Measurements from ENCODE around the gene MCMBP. TPM values are rescaled to one million over a fixed set of nuclear protein-coding genes. Genes with fewer than 3 reads are reported as not detected.
A peak's percentile ranks its signal among the peaks of the same experiment; 100 is the strongest.

MCMBP gene
- polyA plus RNA-seq, 1 of the 3 experiments (the other 2 are of a cell fraction): 33.1 TPM

GRCh38 chr10:119811122-119811521 lies 61.5 kb downstream of the MCMBP start (continued):
- TF ChIP-seq, protein P1, sequence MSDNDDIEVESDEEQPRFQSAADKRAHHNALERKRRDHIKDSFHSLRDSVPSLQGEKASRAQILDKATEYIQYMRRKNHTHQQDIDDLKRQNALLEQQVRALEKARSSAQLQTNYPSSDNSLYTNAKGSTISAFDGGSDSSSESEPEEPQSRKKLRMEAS (IDR thresholded peaks at IDR 0.05; ENCODE audit: low read depth): no peak
- TF ChIP-seq, protein P2, sequence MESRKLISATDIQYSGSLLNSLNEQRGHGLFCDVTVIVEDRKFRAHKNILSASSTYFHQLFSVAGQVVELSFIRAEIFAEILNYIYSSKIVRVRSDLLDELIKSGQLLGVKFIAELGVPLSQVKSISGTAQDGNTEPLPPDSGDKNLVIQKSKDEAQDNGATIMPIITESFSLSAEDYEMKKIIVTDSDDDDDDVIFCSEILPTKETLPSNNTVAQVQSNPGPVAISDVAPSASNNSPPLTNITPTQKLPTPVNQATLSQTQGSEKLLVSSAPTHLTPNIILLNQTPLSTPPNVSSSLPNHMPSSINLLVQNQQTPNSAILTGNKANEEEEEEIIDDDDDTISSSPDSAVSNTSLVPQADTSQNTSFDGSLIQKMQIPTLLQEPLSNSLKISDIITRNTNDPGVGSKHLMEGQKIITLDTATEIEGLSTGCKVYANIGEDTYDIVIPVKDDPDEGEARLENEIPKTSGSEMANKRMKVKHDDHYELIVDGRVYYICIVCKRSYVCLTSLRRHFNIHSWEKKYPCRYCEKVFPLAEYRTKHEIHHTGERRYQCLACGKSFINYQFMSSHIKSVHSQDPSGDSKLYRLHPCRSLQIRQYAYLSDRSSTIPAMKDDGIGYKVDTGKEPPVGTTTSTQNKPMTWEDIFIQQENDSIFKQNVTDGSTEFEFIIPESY (IDR thresholded peaks at IDR 0.05; ENCODE audit: borderline replicate concordance, low read depth): no peak
- TF ChIP-seq RFX5 (IDR thresholded peaks at IDR 0.05; ENCODE audit: low read length): no peak
- no peak for TF ChIP-seq GABPA (IDR thresholded peaks at IDR 0.05; ENCODE audit: low read depth)

- ChIA-PET CTCF (no interaction called here), POLR2A (no interaction called here)
- no peaks in the 10 kb centered on the region for H3K9me3 ChIP-seq
- no peak for TF ChIP-seq YY1 (IDR thresholded peaks at IDR 0.05; ENCODE audit: low read depth)
- no peak for TF ChIP-seq RFX5 (IDR thresholded peaks at IDR 0.05; ENCODE audit: low read length)
- TF ChIP-seq GATA2 (CRISPR knock-in tag; IDR thresholded peaks at IDR 0.05): no peak
- peak; percentile 72 for TF ChIP-seq TCF12 (IDR thresholded peaks at IDR 0.05)
- H3K27ac ChIP-seq (ENCODE audit: low read depth in 2 of 2, low read length in 1 of 2): no peak overlapping the region
- no peak overlapping the region for H2AFZ ChIP-seq (ENCODE audit: low read depth)
- no peak overlapping the region for H3K4me2 ChIP-seq
- 97% methylated on average over 3 of the region's 3 CpGs for WGBS (ENCODE audit: low lambda C conversion rate)
- no peaks in the 10 kb centered on the region for H4K20me1 ChIP-seq (ENCODE audit: insufficient read depth)
- no peak overlapping the region for H3K9ac ChIP-seq
- peaks cover under 1% of the 10 kb centered on the region for H3F3A ChIP-seq (replicated peaks; ENCODE audit: insufficient read depth)
- H3K79me2 ChIP-seq (ENCODE audit: insufficient read depth): no peaks in the 10 kb centered on the region; the same call in 1 of the 2 replicates
- H3K4me1 ChIP-seq (ENCODE audit: control insufficient read depth in 1 of 2, insufficient read depth in 2 of 2, low read depth in 1 of 2, low read length in 1 of 2): peaks cover 0 to 4% of the 10 kb centered on the region in 2 experiments; a peak in 1 of 4 replicates
- no peak overlapping the region for H3K4me3 ChIP-seq (ENCODE audit: low read depth in 2 of 2, low read length in 1 of 2)
- no peaks in the 10 kb centered on the region for H3K27me3 ChIP-seq (ENCODE audit: insufficient read depth)
- H3K36me3 ChIP-seq (replicated peaks in 1 of 2; ENCODE audit: control insufficient read depth in 1 of 2, insufficient read depth in 2 of 2, low read length in 1 of 2): peaks cover 30 to 31% of the 10 kb centered on the region in 2 experiments
- no peak for DNase-seq
- H3K9me2 ChIP-seq: no peaks in the 10 kb centered on the region
These were observed 64.5 kb downstream of the MCMBP start for GRCh38 chr10:119807960-119808697.

DNA sequence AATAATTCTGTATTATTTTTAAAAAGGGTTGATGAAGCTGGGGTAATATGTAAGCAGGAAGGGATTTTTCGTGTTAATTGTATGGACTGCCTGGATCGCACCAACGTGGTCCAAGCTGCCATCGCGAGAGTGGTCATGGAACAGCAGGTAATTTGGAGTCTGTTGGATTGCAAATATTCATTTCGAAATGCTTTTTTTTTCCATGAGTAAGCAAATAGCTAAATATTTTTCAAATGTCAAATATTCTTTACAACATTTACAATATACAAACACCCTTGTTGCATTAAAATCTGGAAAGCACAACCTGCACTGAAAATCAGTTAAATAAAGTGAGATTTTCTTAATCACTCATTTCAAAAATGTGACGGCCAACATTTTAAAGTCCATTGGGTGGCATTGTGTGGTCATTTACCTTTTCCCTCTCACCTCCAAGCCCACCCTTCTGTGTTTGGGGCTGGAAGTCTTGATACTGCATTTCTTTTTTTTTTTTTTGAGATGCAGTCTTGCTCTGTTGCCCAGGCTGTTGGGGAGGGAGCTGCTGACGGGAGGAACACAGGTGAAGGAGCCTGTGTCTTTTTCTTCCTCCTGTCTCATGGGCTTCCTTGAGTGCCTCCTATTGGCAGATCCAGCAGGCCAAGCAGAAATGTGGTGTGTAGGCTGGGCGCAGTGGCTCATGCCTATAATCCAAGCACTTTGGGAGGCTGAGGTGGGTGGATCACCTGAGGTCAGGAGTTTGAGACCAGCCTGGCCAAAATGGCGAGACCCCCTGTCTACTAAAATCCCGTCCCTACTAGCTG lies 66.1 kb downstream of the MCMBP start:
- H3K27ac ChIP-seq (ENCODE audit: low read depth in 2 of 2, low read length in 1 of 2): no peak overlapping the region
- no peaks in the 10 kb centered on the region for H3K9me2 ChIP-seq
- no peaks in the 10 kb centered on the region for H4K20me1 ChIP-seq (ENCODE audit: insufficient read depth)
- H3F3A ChIP-seq (replicated peaks; ENCODE audit: insufficient read depth): peaks cover 5% of the 10 kb centered on the region
- WGBS (ENCODE audit: low lambda C conversion rate): 95% methylated on average over 9 of the region's 11 CpGs
- no peaks in the 10 kb centered on the region for H3K27me3 ChIP-seq (ENCODE audit: insufficient read depth)
- CTCF ChIA-PET: interaction anchor here (1.4 kb wide), 1 partner anchor 42 kb away, joined by 3 read pairs; no protein-coding TSS in a partner anchor
- no peak for DNase-seq
- H3K4me1 ChIP-seq (ENCODE audit: control insufficient read depth in 1 of 2, insufficient read depth in 2 of 2, low read depth in 1 of 2, low read length in 1 of 2): peaks cover 0 to 4% of the 10 kb centered on the region in 2 experiments; a peak in 1 of 4 replicates
- H2AFZ ChIP-seq (ENCODE audit: low read depth): no peak overlapping the region
- H3K4me3 ChIP-seq (ENCODE audit: low read depth in 2 of 2, low read length in 1 of 2): no peak overlapping the region
- no peaks in the 10 kb centered on the region for H3K9me3 ChIP-seq
- H3K79me2 ChIP-seq (ENCODE audit: insufficient read depth): no peaks in the 10 kb centered on the region; the same call in 1 of the 2 replicates
- H3K36me3 ChIP-seq (replicated peaks in 1 of 2; ENCODE audit: control insufficient read depth in 1 of 2, insufficient read depth in 2 of 2, low read length in 1 of 2): peaks cover 26% of the 10 kb centered on the region in 2 experiments
- no peak overlapping the region for H3K4me2 ChIP-seq
- no peak overlapping the region for H3K9ac ChIP-seq
- POLR2A ChIA-PET: no interaction called here
- no peak for TF ChIP-seq NRF1 (IDR thresholded peaks at IDR 0.05; ENCODE audit: low read depth, low read length)
- no peak for TF ChIP-seq SIN3A (IDR thresholded peaks at IDR 0.05; ENCODE audit: borderline replicate concordance, low read depth, low read length)
- TF ChIP-seq FOSL2 (IDR thresholded peaks at IDR 0.05; ENCODE audit: borderline replicate concordance, low read depth): no peak
- TF ChIP-seq MXI1 (IDR thresholded peaks at IDR 0.05; ENCODE audit: low read depth, low read length): no peak
- TF ChIP-seq, protein P3, sequence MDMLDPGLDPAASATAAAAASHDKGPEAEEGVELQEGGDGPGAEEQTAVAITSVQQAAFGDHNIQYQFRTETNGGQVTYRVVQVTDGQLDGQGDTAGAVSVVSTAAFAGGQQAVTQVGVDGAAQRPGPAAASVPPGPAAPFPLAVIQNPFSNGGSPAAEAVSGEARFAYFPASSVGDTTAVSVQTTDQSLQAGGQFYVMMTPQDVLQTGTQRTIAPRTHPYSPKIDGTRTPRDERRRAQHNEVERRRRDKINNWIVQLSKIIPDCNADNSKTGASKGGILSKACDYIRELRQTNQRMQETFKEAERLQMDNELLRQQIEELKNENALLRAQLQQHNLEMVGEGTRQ (IDR thresholded peaks at IDR 0.05; ENCODE audit: borderline replicate concordance, low read depth, low read length): no peak
- no peak for TF ChIP-seq RXRA (IDR thresholded peaks at IDR 0.05; ENCODE audit: borderline replicate concordance, low read depth)
- TF ChIP-seq TCF12 (IDR thresholded peaks at IDR 0.05): no peak
- TF ChIP-seq GABPA (IDR thresholded peaks at IDR 0.05; ENCODE audit: low read depth): no peak
- no peak for TF ChIP-seq YY1 (IDR thresholded peaks at IDR 0.05; ENCODE audit: low read depth)
- TF ChIP-seq, protein P4, sequence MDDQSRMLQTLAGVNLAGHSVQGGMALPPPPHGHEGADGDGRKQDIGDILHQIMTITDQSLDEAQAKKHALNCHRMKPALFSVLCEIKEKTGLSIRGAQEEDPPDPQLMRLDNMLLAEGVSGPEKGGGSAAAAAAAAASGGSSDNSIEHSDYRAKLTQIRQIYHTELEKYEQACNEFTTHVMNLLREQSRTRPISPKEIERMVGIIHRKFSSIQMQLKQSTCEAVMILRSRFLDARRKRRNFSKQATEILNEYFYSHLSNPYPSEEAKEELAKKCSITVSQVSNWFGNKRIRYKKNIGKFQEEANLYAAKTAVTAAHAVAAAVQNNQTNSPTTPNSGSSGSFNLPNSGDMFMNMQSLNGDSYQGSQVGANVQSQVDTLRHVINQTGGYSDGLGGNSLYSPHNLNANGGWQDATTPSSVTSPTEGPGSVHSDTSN (IDR thresholded peaks at IDR 0.05): no peak
- TF ChIP-seq FOXJ3 (CRISPR knock-in tag; IDR thresholded peaks at IDR 0.05): no peak
- TF ChIP-seq, protein P5, sequence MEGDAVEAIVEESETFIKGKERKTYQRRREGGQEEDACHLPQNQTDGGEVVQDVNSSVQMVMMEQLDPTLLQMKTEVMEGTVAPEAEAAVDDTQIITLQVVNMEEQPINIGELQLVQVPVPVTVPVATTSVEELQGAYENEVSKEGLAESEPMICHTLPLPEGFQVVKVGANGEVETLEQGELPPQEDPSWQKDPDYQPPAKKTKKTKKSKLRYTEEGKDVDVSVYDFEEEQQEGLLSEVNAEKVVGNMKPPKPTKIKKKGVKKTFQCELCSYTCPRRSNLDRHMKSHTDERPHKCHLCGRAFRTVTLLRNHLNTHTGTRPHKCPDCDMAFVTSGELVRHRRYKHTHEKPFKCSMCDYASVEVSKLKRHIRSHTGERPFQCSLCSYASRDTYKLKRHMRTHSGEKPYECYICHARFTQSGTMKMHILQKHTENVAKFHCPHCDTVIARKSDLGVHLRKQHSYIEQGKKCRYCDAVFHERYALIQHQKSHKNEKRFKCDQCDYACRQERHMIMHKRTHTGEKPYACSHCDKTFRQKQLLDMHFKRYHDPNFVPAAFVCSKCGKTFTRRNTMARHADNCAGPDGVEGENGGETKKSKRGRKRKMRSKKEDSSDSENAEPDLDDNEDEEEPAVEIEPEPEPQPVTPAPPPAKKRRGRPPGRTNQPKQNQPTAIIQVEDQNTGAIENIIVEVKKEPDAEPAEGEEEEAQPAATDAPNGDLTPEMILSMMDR (IDR thresholded peaks at IDR 0.05): no peak

All from SK-N-SH (cell line).